Progenitor cell of endocrine pancreas (in vitro differentiated cells): ENCODE data around the gene PRIM2. TPM values are rescaled to one million over a fixed set of nuclear protein-coding genes. Genes with fewer than 3 reads are reported as not detected.
"Not testable (repeated sequence)": the region's sequence is repeated elsewhere in the genome, so short reads cannot be mapped to it uniquely, and the experiment has no call there.

Experiments
- DNase-seq: peaks from one replicate; pipeline ENCODE4 v3.0.0; 2021; ENCODE audit warnings: low spot score; ENCODE audit not compliant: unreplicated experiment
- H3K27ac Mint-ChIP-seq: 2 replicates; pipeline ENCODE4 v1.8.0; 2021; ENCODE audit warnings: mild to moderate bottlenecking, moderate library complexity, mixed read lengths
- H3K27me3 Mint-ChIP-seq: 2 replicates; pipeline ENCODE4 v1.8.0; 2021; ENCODE audit warnings: mixed read lengths
- H3K36me3 Mint-ChIP-seq: 2 replicates; pipeline ENCODE4 v1.8.0; 2022; ENCODE audit warnings: mixed read lengths; ENCODE audit not compliant: insufficient read depth
- H3K4me1 Mint-ChIP-seq: 2 replicates; pipeline ENCODE4 v1.8.0; 2021; ENCODE audit warnings: low read depth, mixed read lengths
- H3K4me3 Mint-ChIP-seq: 2 replicates; pipeline ENCODE4 v1.8.0; 2021; ENCODE audit warnings: low read depth, mild to moderate bottlenecking, moderate library complexity, mixed read lengths
- H3K9me3 Mint-ChIP-seq: 2 replicates; pipeline ENCODE4 v1.8.0; 2021; ENCODE audit warnings: low read depth, mixed read lengths
- CTCF ChIP-seq: fragments of 200-600 bp; sonication (generic); IDR thresholded peaks from one replicate; pipeline ENCODE4 v1.5.0; 2021; ENCODE audit warnings: antibody characterized with exemption, mild to moderate bottlenecking; ENCODE audit not compliant: unreplicated experiment
- total RNA-seq: library from RNA; stranded (reverse); gene quantifications from 2 replicates; pipeline ENCODE4 v1.2.1, GENCODE V29; 2021

Gene PRIM2
- total RNA-seq, 1 donor from 2014 or later = 26.2 TPM

- Mint-ChIP-seq H3K36me3 (no peaks in the 10 kb centered on the region), H3K27ac (no peak overlapping the region), H3K27me3 (no peaks in the 10 kb centered on the region), H3K4me1 (no peaks in the 10 kb centered on the region), H3K4me3 (no peak overlapping the region), H3K9me3 (no peaks in the 10 kb centered on the region)
- DNase-seq = no peak
- no peak for TF ChIP-seq CTCF
Observed at GRCh38 chr6:57278570-57278969, 38.9 kb upstream of the PRIM2 start.

- no peaks in the 10 kb centered on the region for H3K9me3 Mint-ChIP-seq
- H3K27ac Mint-ChIP-seq = no peak overlapping the region
- no peaks in the 10 kb centered on the region for H3K27me3 Mint-ChIP-seq
- no peak for DNase-seq
- no peaks in the 10 kb centered on the region for H3K36me3 Mint-ChIP-seq
- H3K4me3 Mint-ChIP-seq = no peak overlapping the region
- no peak for TF ChIP-seq CTCF
- no peaks in the 10 kb centered on the region for H3K4me1 Mint-ChIP-seq
Observed at GRCh38 chr6:57279013-57279412, 38.4 kb upstream of the PRIM2 start.

GRCh38 chr6:57283106-57283505 is 34.3 kb upstream of the PRIM2 start:
- H3K9me3 Mint-ChIP-seq = peaks cover 14% of the 10 kb centered on the region
- no peak overlapping the region for H3K27ac Mint-ChIP-seq
- peaks cover 2% of the 10 kb centered on the region for H3K4me1 Mint-ChIP-seq
- H3K36me3 Mint-ChIP-seq = no peaks in the 10 kb centered on the region
- no peak for TF ChIP-seq CTCF
- DNase-seq = no peak
- H3K4me3 Mint-ChIP-seq = no peak overlapping the region
- H3K27me3 Mint-ChIP-seq = no peaks in the 10 kb centered on the region

- DNase-seq = no peak
- Mint-ChIP-seq H3K4me1 (peaks cover 2% of the 10 kb centered on the region), H3K36me3 (no peaks in the 10 kb centered on the region), H3K4me3 (no peak overlapping the region), H3K9me3 (peaks cover 16% of the 10 kb centered on the region), H3K27ac (no peak overlapping the region), H3K27me3 (no peaks in the 10 kb centered on the region)
- TF ChIP-seq CTCF = no peak
Observed at GRCh38 chr6:57283911-57284455, 33.4 kb upstream of the PRIM2 start.

- Mint-ChIP-seq H3K9me3 (peaks cover 30% of the 10 kb centered on the region), H3K27ac (peak overlapping the region; percentile 82)
- H3K4me3 Mint-ChIP-seq = not testable (repeated sequence)
Observed at GRCh38 chr6:57288136-57288535, 29.3 kb upstream of the PRIM2 start.

GRCh38 chr6:57293472-57293871 is 24.0 kb upstream of the PRIM2 start:
- not testable (repeated sequence) for H3K27ac Mint-ChIP-seq, H3K36me3 Mint-ChIP-seq, H3K4me1 Mint-ChIP-seq, DNase-seq, H3K4me3 Mint-ChIP-seq, H3K27me3 Mint-ChIP-seq
- peaks cover 17% of the 10 kb centered on the region for H3K9me3 Mint-ChIP-seq

More at GRCh38 chr6:57288136-57288535, 29.3 kb upstream of the PRIM2 start:
- not testable (repeated sequence) for H3K4me1 Mint-ChIP-seq, H3K27me3 Mint-ChIP-seq, DNase-seq, H3K36me3 Mint-ChIP-seq
